Stimulated activated CD4-positive, alpha-beta T cell treated with anti-CD3 and anti-CD28 coated beads, Interleukin-12 subunit alpha, Interleukin-12 subunit beta, amount 100 ng/mL, for 4 hours (primary cell): ENCODE measurements around the gene TIPIN.
"Not testable (repeated sequence)": the region's sequence is repeated elsewhere in the genome, so short reads cannot be mapped to it uniquely, and the experiment has no call there.

Source experiments
- DNase-seq: peaks from one replicate; pipeline ENCODE4 v3.0.0-alpha.2; 2020

The TIPIN gene

GRCh38 chr15:66381376-66381775 is 24.9 kb upstream of the TIPIN start:
- DNase-seq, result not testable (repeated sequence)

GRCh38 chr15:66378814-66379430 is 22.4 kb upstream of the TIPIN start:
- DNase-seq, result no peak

GRCh38 chr15:66374179-66374578 is 17.7 kb upstream of the TIPIN start:
- no peak for DNase-seq

GRCh38 chr15:66369773-66370651 is 13.5 kb upstream of the TIPIN start:
- DNase-seq, result no peak

- DNase-seq, result no peak
These were observed 8.6 kb upstream of the TIPIN start for GRCh38 chr15:66364944-66365528.

- DNase-seq, result no peak
These were observed 6.3 kb upstream of the TIPIN start for GRCh38 chr15:66362776-66363175.

GRCh38 chr15:66361745-66362460 is 5.4 kb upstream of the TIPIN start:
- not testable (repeated sequence) for DNase-seq

- DNase-seq, result no peak
These were observed 3.3 kb upstream of the TIPIN start for GRCh38 chr15:66359740-66360139.

- DNase-seq, result no peak
These were observed 467 bp downstream of the TIPIN start for GRCh38 chr15:66356077-66356358.

GRCh38 chr15:66348530-66348929 is 8.0 kb downstream of the TIPIN start:
- not testable (repeated sequence) for DNase-seq

- no peak for DNase-seq
These were observed 27.7 kb downstream of the TIPIN start for GRCh38 chr15:66328771-66329170.

- DNase-seq, result no peak
These were observed 28.7 kb downstream of the TIPIN start for GRCh38 chr15:66327736-66328135.

- DNase-seq, result no peak
These were observed 30.4 kb downstream of the TIPIN start for GRCh38 chr15:66326051-66326450.

- no peak for DNase-seq
These were observed 33.1 kb downstream of the TIPIN start for GRCh38 chr15:66323312-66323928.

- no peak for DNase-seq
These were observed 44.3 kb downstream of the TIPIN start for GRCh38 chr15:66312144-66312543.

GRCh38 chr15:66310786-66311185 is 45.7 kb downstream of the TIPIN start:
- no peak for DNase-seq

GRCh38 chr15:66309828-66310227 is 46.7 kb downstream of the TIPIN start:
- DNase-seq, result no peak

GRCh38 chr15:66308531-66308930 is 48.0 kb downstream of the TIPIN start:
- no peak for DNase-seq

GRCh38 chr15:66306381-66306780 is 50.1 kb downstream of the TIPIN start:
- DNase-seq, result no peak

GRCh38 chr15:66304425-66304824 is 52.1 kb downstream of the TIPIN start:
- not testable (repeated sequence) for DNase-seq

- DNase-seq, result no peak
These were observed 53.8 kb downstream of the TIPIN start for GRCh38 chr15:66302489-66303278.

GRCh38 chr15:66298803-66299251 is 57.7 kb downstream of the TIPIN start:
- DNase-seq, result no peak
